ENCODE results near the gene IGF1R. TPM values are rescaled to one million over a fixed set of nuclear protein-coding genes. Genes with fewer than 3 reads are reported as not detected.

IGF1R gene
- total and polyA plus RNA-seq, 2 of the 8 experiments (the other 6 are each of a cell fraction or from before 2014, with no cell fraction given) = 32.9 to 109 TPM

DNA sequence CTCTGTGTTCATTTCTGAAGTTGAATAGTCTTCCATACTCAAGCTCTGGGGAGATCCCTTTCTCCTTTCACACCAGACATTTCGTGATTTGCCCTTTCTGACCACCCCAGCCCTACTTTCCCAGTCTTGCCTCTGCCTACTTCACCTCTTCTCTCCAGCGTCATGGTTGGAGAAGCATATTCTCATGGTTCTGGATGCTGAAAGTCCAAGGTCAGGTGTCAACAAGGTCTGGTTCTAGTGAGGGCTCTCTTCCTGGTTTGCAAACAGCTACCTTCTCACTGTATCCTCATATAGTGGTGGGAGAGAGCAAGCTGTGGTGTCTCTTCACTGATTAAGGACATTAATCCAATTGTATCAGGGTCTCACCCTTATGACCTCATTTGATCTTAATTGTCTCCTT, 169.4 kb downstream of the IGF1R start:
- Histone ChIP-seq H3K79me2 (ENCODE audit: control insufficient read depth in 1 of 2, insufficient read depth in 2 of 2, low read length in 2 of 2) (peaks cover 0 to 95% of the 10 kb centered on the region in 2 experiments; a peak in 3 of 4 replicates), H3K23ac (ENCODE audit: insufficient read length) (no peak overlapping the region), H2BK15ac (ENCODE audit: low read length) (no peak overlapping the region), H2BK120ac (replicated peaks; ENCODE audit: low read depth, low read length) (no peak overlapping the region), H3K56ac (replicated peaks; ENCODE audit: insufficient read length, low read depth, low read length) (no peak overlapping the region), H3K4ac (replicated peaks; ENCODE audit: insufficient read length, low read depth, low read length) (no peak overlapping the region), H2BK20ac (ENCODE audit: low read length) (no peak overlapping the region), H2BK12ac (ENCODE audit: low read depth, low read length) (no peak overlapping the region), H3K4me3 (ENCODE audit: extremely low read depth in 1 of 4, insufficient read depth in 2 of 4, low read depth in 3 of 4, low read length in 4 of 4) (no peak overlapping the region), H4K8ac (ENCODE audit: extremely low read depth, insufficient read depth, low read length) (no peak overlapping the region), H3K23me2 (ENCODE audit: low read depth, low read length) (peaks cover 2% of the 10 kb centered on the region; the same call in 1 of the 2 replicates), H3K4me2 (ENCODE audit: insufficient read depth in 1 of 2, low read depth in 2 of 2, low read length in 2 of 2) (no peak overlapping the region), H2AFZ (ENCODE audit: low read length) (no peak overlapping the region), H3K36me3 (ENCODE audit: control insufficient read depth in 2 of 4, insufficient read depth in 4 of 4, low read length in 3 of 4) (no peaks in the 10 kb centered on the region), H3K9me3 (ENCODE audit: insufficient read depth in 2 of 2, low read depth in 1 of 2, low read length in 1 of 2) (no peaks in the 10 kb centered on the region), H3K27ac (ENCODE audit: low read depth, low read length) (no peak overlapping the region; the same call in 1 of the 2 replicates), H2AK5ac (ENCODE audit: low read depth, low read length) (0 out of 2 replicates have a peak overlapping the region, but pooled peaks have one; percentile 20), H2BK5ac (ENCODE audit: low read depth, low read length) (no peak overlapping the region), H3K4me1 (replicated peaks in 1 of 4; ENCODE audit: control insufficient read depth in 3 of 4, insufficient read depth in 4 of 4, low read length in 3 of 4) (peaks cover 7 to 36% (median 19%) of the 10 kb centered on the region in 4 experiments), H3K9ac (replicated peaks in 1 of 4; ENCODE audit: extremely low read depth in 1 of 4, low read depth in 3 of 4, low read length in 3 of 4) (no peak overlapping the region), H4K91ac (replicated peaks; ENCODE audit: insufficient read length, low read length) (no peak overlapping the region), H3K79me1 (ENCODE audit: low read depth, low read length) (peaks cover 21% of the 10 kb centered on the region), H4K20me1 (replicated peaks in 1 of 2; ENCODE audit: control insufficient read depth in 1 of 2, insufficient read depth in 2 of 2, low read length in 2 of 2) (peaks cover 1 to 6% of the 10 kb centered on the region in 2 experiments), H4K5ac (ENCODE audit: insufficient read length, low read depth, low read length) (no peak overlapping the region), H3K18ac (ENCODE audit: extremely low read depth, low read length) (no peak overlapping the region), H3K14ac (ENCODE audit: insufficient read length) (no peak overlapping the region), H3K27me3 (replicated peaks in 1 of 4; ENCODE audit: control insufficient read depth in 3 of 4, extremely low read depth in 1 of 4, insufficient read depth in 3 of 4, low read length in 3 of 4) (no peaks in the 10 kb centered on the region)
- FAIRE-seq (no peak), DNase-seq (ENCODE audit: low read depth in 1 of 2, low spot score in 2 of 2) (no peak)
- TF ChIP-seq CREB1 (IDR thresholded peaks at IDR 0.05) (no peak), SIRT6 (IDR thresholded peaks at IDR 0.05; ENCODE audit: low read length) (no peak), CTBP2 (IDR thresholded peaks at IDR 0.05; ENCODE audit: borderline replicate concordance, insufficient read depth, insufficient read length, low read length) (no peak), POLR2AphosphoS5 (IDR thresholded peaks at IDR 0.05; ENCODE audit: low read depth, low read length) (0 out of 2 replicates have a peak, but pooled peaks have one; percentile 11), CEBPB (IDR thresholded peaks at IDR 0.05; ENCODE audit: low read depth, low read length) (no peak), JUND (IDR thresholded peaks at IDR 0.05; ENCODE audit: low read length) (no peak)
- POLR2A ChIA-PET (ENCODE audit: partially characterized antibody) = no interaction called here
- WGBS, 2 experiments (ENCODE audit: extremely low coverage in 1 of 2, insufficient coverage in 1 of 2, insufficient read length in 1 of 2, insufficient replicate concordance in 2 of 2, low coverage in 1 of 2, low lambda C conversion rate in 2 of 2, missing lambda C conversion rate in 1 of 2) = 80% methylated on average over 2 of the region's 2 CpGs; no CpG with 5 or more reads in 1 of the 2 experiments
- CTCF ChIA-PET (ENCODE audit: partially characterized antibody) = interaction anchor here (0.9 to 3.1 kb wide), 6 partner anchors 11 to 158 kb away, joined by 3 to 16 read pairs (median 5); no protein-coding TSS in a partner anchor
